Measurements from ENCODE around the gene ZAR1. TPM values are rescaled to one million over a fixed set of nuclear protein-coding genes. Genes with fewer than 3 reads are reported as not detected.

The ZAR1 gene
- total RNA-seq, 3 donors from 2014 or later (not counting 1 experiment from before 2014, with no cell fraction given), result not detected

GRCh38 chr4:48495941-48496340 is 5.9 kb downstream of the ZAR1 start:
- ATAC-seq (no peak), DNase-seq (no peak)
- Histone ChIP-seq H3K27ac (ENCODE audit: low read length) (no peak overlapping the region), H3K9me3 (ENCODE audit: control insufficient read depth, insufficient read depth, low read length) (no peaks in the 10 kb centered on the region), H3K4me3 (ENCODE audit: low read length) (no peak overlapping the region), H3K27me3 (ENCODE audit: control insufficient read depth, insufficient read depth, low read length) (peaks cover 7% of the 10 kb centered on the region), H3K4me1 (ENCODE audit: control insufficient read depth, insufficient read depth, low read length) (peaks cover 5% of the 10 kb centered on the region), H3K36me3 (ENCODE audit: control insufficient read depth, insufficient read depth, low read length) (peaks cover 29% of the 10 kb centered on the region)
- H3K27ac Mint-ChIP-seq, result peak overlapping the region in 1 of 2 donors; percentile 52
- 100% methylated on average over 2 of the region's 2 CpGs for WGBS (ENCODE audit: insufficient coverage)
- intact Hi-C loops (cut with micrococcal nuclease), result no loop called here
- H3K4me1 Mint-ChIP-seq, result peaks cover 0 to 5% of the 10 kb centered on the region in 2 donors
- H3K9me3 Mint-ChIP-seq, result no peaks in the 10 kb centered on the region
- no peak for TF ChIP-seq CTCF (IDR thresholded peaks at IDR 0.05)
- peaks cover 0 to 3% of the 10 kb centered on the region in 2 donors for H3K27me3 Mint-ChIP-seq (ENCODE audit: low read depth in 2 of 2)
- H3K36me3 Mint-ChIP-seq, result peaks cover 15% of the 10 kb centered on the region
- no peak overlapping the region for H3K4me3 Mint-ChIP-seq

- intact Hi-C loops (cut with micrococcal nuclease), result no loop called here
- Mint-ChIP-seq H3K27me3 (ENCODE audit: low read depth in 2 of 2) (no peaks in the 10 kb centered on the region), H3K4me3 (no peak overlapping the region), H3K27ac (no peak overlapping the region), H3K9me3 (no peaks in the 10 kb centered on the region), H3K4me1 (peaks cover 0 to 5% of the 10 kb centered on the region in 2 donors), H3K36me3 (peaks cover 15% of the 10 kb centered on the region)
- Histone ChIP-seq H3K27ac (ENCODE audit: low read length) (no peak overlapping the region), H3K36me3 (ENCODE audit: control insufficient read depth, insufficient read depth, low read length) (peaks cover 47% of the 10 kb centered on the region), H3K9me3 (ENCODE audit: control insufficient read depth, insufficient read depth, low read length) (no peaks in the 10 kb centered on the region), H3K4me1 (ENCODE audit: control insufficient read depth, insufficient read depth, low read length) (no peaks in the 10 kb centered on the region), H3K27me3 (ENCODE audit: control insufficient read depth, insufficient read depth, low read length) (no peaks in the 10 kb centered on the region), H3K4me3 (ENCODE audit: low read length) (no peak overlapping the region)
- 100% methylated on average over 2 of the region's 4 CpGs for WGBS (ENCODE audit: insufficient coverage)
- no peak for TF ChIP-seq CTCF (IDR thresholded peaks at IDR 0.05)
- no peak for ATAC-seq
- DNase-seq, result no peak
Observed at GRCh38 chr4:48498895-48499294, 8.8 kb downstream of the ZAR1 start.

GRCh38 chr4:48499551-48500066 is 9.6 kb downstream of the ZAR1 start:
- Histone ChIP-seq H3K27me3 (ENCODE audit: control insufficient read depth, insufficient read depth, low read length) (no peaks in the 10 kb centered on the region), H3K9me3 (ENCODE audit: control insufficient read depth, insufficient read depth, low read length) (no peaks in the 10 kb centered on the region), H3K27ac (ENCODE audit: low read length) (no peak overlapping the region), H3K4me1 (ENCODE audit: control insufficient read depth, insufficient read depth, low read length) (no peaks in the 10 kb centered on the region), H3K4me3 (ENCODE audit: low read length) (no peak overlapping the region), H3K36me3 (ENCODE audit: control insufficient read depth, insufficient read depth, low read length) (peaks cover 54% of the 10 kb centered on the region)
- no peaks in the 10 kb centered on the region for H3K9me3 Mint-ChIP-seq
- intact Hi-C loops (cut with micrococcal nuclease), result no loop called here
- H3K27ac Mint-ChIP-seq, result no peak overlapping the region
- ATAC-seq (no peak), DNase-seq (no peak)
- peaks cover 15% of the 10 kb centered on the region for H3K36me3 Mint-ChIP-seq
- no peaks in the 10 kb centered on the region for H3K27me3 Mint-ChIP-seq (ENCODE audit: low read depth in 2 of 2)
- peaks cover 0 to 5% of the 10 kb centered on the region in 2 donors for H3K4me1 Mint-ChIP-seq
- TF ChIP-seq CTCF (IDR thresholded peaks at IDR 0.05), result no peak
- H3K4me3 Mint-ChIP-seq, result no peak overlapping the region
- WGBS (ENCODE audit: insufficient coverage), result 96% methylated on average over 3 of the region's 3 CpGs
